Stomach (tissue), 4 donors: ENCODE measurements around the gene COL25A1.

Experiments used
- EP300 ChIP-seq: sonication (generic); formaldehyde crosslinking; IDR thresholded peaks from one replicate; pipeline ENCODE4 v1.6.1; 2017; ENCODE audit warnings: antibody characterized with exemption
- POLR2A ChIP-seq, 4 donors: fragments of 450-650 bp; IDR thresholded peaks; one replicate each; pipeline ENCODE4 v1.6.1; 2016; ENCODE audit warnings: antibody characterized with exemption in 4 of 4, control low read depth in 2 of 4, mild to moderate bottlenecking in 1 of 4, moderate library complexity in 1 of 4
- TF ChIP-seq, protein P1 (sequence below), 7 experiments: fragments of 450-650 bp in 4 of 7; fragments of 200-600 bp in 3 of 7; sonication (generic) in 3 of 7; IDR thresholded peaks; one replicate each; pipeline ENCODE4 v1.5.1; 2016 to 2019; ENCODE audit warnings: antibody characterized with exemption in 7 of 7, control low read depth in 2 of 7, mild to moderate bottlenecking in 1 of 7

DNA sequence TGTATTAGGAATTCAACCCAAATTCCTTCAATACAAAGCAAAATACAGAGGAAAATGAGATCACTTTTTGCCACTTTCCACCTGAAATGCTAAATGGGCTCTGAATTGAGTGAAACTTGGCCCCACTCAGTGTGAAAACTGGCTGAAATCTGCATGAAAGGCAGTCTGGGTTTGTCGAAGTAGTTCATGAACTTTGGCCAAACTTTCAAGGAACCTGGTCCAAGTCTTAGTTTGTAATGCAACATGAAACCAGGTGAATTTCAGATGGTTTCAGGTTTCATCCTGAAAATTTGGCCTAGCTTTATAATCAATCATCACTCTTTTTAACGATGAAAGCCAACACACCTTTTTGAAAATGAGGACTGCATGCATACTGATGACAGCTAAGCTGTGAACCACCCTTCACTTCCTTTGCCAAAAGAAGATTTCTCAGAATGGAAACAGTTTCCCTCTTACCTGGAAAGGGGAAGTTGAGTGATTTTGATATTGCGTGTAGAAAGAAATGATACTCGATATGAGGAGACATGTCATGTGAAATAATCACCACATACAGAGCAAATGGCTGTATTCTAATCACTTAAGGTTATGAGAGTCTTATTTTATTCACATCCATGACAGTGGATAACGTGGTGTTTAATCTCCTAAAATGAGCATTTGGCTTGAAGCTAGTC lies 329.7 kb downstream of the COL25A1 start:
- no peak for TF ChIP-seq POLR2A (IDR thresholded peaks at IDR 0.05)
- TF ChIP-seq, protein P1, sequence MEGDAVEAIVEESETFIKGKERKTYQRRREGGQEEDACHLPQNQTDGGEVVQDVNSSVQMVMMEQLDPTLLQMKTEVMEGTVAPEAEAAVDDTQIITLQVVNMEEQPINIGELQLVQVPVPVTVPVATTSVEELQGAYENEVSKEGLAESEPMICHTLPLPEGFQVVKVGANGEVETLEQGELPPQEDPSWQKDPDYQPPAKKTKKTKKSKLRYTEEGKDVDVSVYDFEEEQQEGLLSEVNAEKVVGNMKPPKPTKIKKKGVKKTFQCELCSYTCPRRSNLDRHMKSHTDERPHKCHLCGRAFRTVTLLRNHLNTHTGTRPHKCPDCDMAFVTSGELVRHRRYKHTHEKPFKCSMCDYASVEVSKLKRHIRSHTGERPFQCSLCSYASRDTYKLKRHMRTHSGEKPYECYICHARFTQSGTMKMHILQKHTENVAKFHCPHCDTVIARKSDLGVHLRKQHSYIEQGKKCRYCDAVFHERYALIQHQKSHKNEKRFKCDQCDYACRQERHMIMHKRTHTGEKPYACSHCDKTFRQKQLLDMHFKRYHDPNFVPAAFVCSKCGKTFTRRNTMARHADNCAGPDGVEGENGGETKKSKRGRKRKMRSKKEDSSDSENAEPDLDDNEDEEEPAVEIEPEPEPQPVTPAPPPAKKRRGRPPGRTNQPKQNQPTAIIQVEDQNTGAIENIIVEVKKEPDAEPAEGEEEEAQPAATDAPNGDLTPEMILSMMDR (IDR thresholded peaks at IDR 0.05) = no peak
- TF ChIP-seq EP300 = no peak
